GM12801 (cell line): ENCODE results near the gene LIME1.

ENCODE experiments used
- CTCF ChIP-seq: IDR thresholded peaks from one replicate; pipeline ENCODE4 v1.5.1; 2011; ENCODE audit warnings: control low read depth; ENCODE audit not compliant: insufficient read length; ENCODE audit errors: extremely low read depth

The LIME1 gene

GRCh38 chr20:63778857-63779256 is 42.4 kb downstream of the LIME1 start:
- TF ChIP-seq CTCF, result no peak

GRCh38 chr20:63781181-63781580 is 44.7 kb downstream of the LIME1 start:
- no peak for TF ChIP-seq CTCF

- no peak for TF ChIP-seq CTCF
Observed at GRCh38 chr20:63782051-63782471, 45.6 kb downstream of the LIME1 start.

- TF ChIP-seq CTCF, result no peak
Observed at GRCh38 chr20:63782521-63782971, 46.1 kb downstream of the LIME1 start.

- TF ChIP-seq CTCF, result no peak
Observed at GRCh38 chr20:63783970-63784369, 47.5 kb downstream of the LIME1 start.

GRCh38 chr20:63785691-63786131 is 49.2 kb downstream of the LIME1 start:
- no peak for TF ChIP-seq CTCF

GRCh38 chr20:63787302-63787701 is 50.8 kb downstream of the LIME1 start:
- TF ChIP-seq CTCF, result no peak

GRCh38 chr20:63787749-63788148 is 51.3 kb downstream of the LIME1 start:
- TF ChIP-seq CTCF, result no peak
